ENCODE measurements around the gene RASGRF2. TPM values are rescaled to one million over a fixed set of nuclear protein-coding genes. Genes with fewer than 3 reads are reported as not detected.

Gene RASGRF2
- total and polyA plus RNA-seq, 9 of the 15 experiments (the other 6 are each of a cell fraction or from before 2014, with no cell fraction given), result 0.01 to 0.22 (median 0.08) TPM; not detected in 2

DNA sequence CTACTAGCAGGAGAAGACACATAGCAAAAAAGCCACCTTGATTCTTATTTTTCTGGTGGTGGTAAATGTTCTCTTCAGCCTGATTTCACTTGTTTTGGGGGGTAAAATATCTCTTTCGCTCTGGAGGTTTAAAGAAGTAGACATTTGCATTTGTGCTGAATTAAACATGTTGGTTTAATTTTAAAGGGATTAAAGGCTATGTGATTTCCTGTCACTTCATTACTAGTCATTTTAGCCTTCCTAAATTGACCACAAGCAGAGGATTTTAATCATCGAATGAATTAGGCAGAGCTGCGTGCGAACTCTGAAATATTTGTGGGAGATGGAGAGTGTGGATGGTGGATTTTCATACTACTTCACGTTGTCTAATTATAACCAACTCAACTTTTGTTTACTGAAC, 4.8 kb downstream of the RASGRF2 start:
- no TSS peak for BruUV-seq (replicated peaks)
- no peak overlapping the region for H3K4me2 ChIP-seq (ENCODE audit: insufficient read depth, low read length)
- FAIRE-seq (no peak), DNase-seq (ENCODE audit: extremely low read depth in 1 of 4, low spot score in 3 of 4) (no peak), ATAC-seq (no peak)
- TF ChIP-seq RBBP5 (IDR thresholded peaks at IDR 0.05; ENCODE audit: borderline replicate concordance, insufficient read depth, low read length, poor library complexity, severe bottlenecking) (no peak), XRCC3 (IDR thresholded peaks at IDR 0.05) (no peak), ZNF133 (CRISPR knock-in tag; IDR thresholded peaks at IDR 0.05) (no peak), ZBTB40 (IDR thresholded peaks at IDR 0.05) (no peak), ZBTB40 (CRISPR knock-in tag; IDR thresholded peaks at IDR 0.05) (no peak), ZNF282 (CRISPR knock-in tag; IDR thresholded peaks at IDR 0.05) (no peak), ASH1L (IDR thresholded peaks at IDR 0.05; ENCODE audit: borderline replicate concordance, low read depth, partially characterized antibody) (no peak), TEAD1 (CRISPR knock-in tag; IDR thresholded peaks at IDR 0.05) (no peak), PTRF (tag; IDR thresholded peaks at IDR 0.05) (no peak), ZC3H8 (IDR thresholded peaks at IDR 0.05) (no peak), GABPB2 (CRISPR knock-in tag; conservative IDR thresholded peaks at IDR 0.05) (no peak), ZNF586 (CRISPR knock-in tag; conservative IDR thresholded peaks at IDR 0.05) (no peak)
- TF ChIP-seq, protein P1, sequence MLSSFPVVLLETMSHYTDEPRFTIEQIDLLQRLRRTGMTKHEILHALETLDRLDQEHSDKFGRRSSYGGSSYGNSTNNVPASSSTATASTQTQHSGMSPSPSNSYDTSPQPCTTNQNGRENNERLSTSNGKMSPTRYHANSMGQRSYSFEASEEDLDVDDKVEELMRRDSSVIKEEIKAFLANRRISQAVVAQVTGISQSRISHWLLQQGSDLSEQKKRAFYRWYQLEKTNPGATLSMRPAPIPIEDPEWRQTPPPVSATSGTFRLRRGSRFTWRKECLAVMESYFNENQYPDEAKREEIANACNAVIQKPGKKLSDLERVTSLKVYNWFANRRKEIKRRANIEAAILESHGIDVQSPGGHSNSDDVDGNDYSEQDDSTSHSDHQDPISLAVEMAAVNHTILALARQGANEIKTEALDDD (IDR thresholded peaks at IDR 0.05), result no peak
- in situ Hi-C loops (cut with MboI), result no loop called here
- no peaks in the 10 kb centered on the region for H3K79me2 ChIP-seq (ENCODE audit: control insufficient read depth, insufficient read depth, low read length)
- CTCF ChIA-PET (ENCODE audit: low intra/inter-chr PET ratio), result no interaction called here
- H3K36me3 ChIP-seq (ENCODE audit: control insufficient read depth, insufficient read depth, low read length), result no peaks in the 10 kb centered on the region
- POLR2A ChIA-PET, result no interaction called here
- no peaks in the 10 kb centered on the region for H3K4me1 ChIP-seq (replicated peaks in 1 of 2; ENCODE audit: control insufficient read depth in 2 of 2, insufficient read depth in 2 of 2, low read length in 2 of 2)
- no peak overlapping the region for H3K9ac ChIP-seq (ENCODE audit: insufficient read depth in 1 of 2, low read depth in 2 of 2, low read length in 2 of 2)
- H4K20me1 ChIP-seq (replicated peaks; ENCODE audit: control insufficient read depth, insufficient read depth, low read length), result no peaks in the 10 kb centered on the region
- no peaks in the 10 kb centered on the region for H3K9me3 ChIP-seq (replicated peaks; ENCODE audit: control insufficient read depth, insufficient read depth, low read depth, low read length)
- peaks cover 9 to 12% of the 10 kb centered on the region in 2 experiments; a peak in 4 of 5 replicates for H3K27me3 ChIP-seq (ENCODE audit: control insufficient read depth in 2 of 2, insufficient read depth in 2 of 2, low read length in 2 of 2)
- intact Hi-C loops (cut with micrococcal nuclease), result no loop called here
- no peak overlapping the region for H2AFZ ChIP-seq (ENCODE audit: low read depth, low read length)
- 2% methylated on average over 5 of the region's 5 CpGs for WGBS (ENCODE audit: insufficient coverage, low coverage, missing lambda C conversion rate)
- H3K9me1 ChIP-seq (ENCODE audit: control insufficient read depth, insufficient read depth, low read length), result no peaks in the 10 kb centered on the region
- H3K4me3 ChIP-seq, result no peak overlapping the region
- no peak overlapping the region for H3K27ac ChIP-seq (ENCODE audit: extremely low read depth, low read depth, low read length)

All from K562 (cell line).